SK-N-SH (cell line): ENCODE measurements around the gene SULF2. TPM values are rescaled to one million over a fixed set of nuclear protein-coding genes. Genes with fewer than 3 reads are reported as not detected.
"Not testable (repeated sequence)": the region's sequence is repeated elsewhere in the genome, so short reads cannot be mapped to it uniquely, and the experiment has no call there.

Experiments
- CTCF ChIA-PET: fragments of 300-600, 350-600 bp; formaldehyde crosslinking; extraction: SDS; loops from one replicate; lab custom pipeline; 2021; lab: Yijun Ruan, JAX
- POLR2A ChIA-PET: fragments of 350-600 bp; sonication (Branson Sonifier 250); formaldehyde crosslinking; extraction: SDS; loops from one replicate; lab custom pipeline; 2020; ENCODE audit warnings: antibody characterized with exemption, inconsistent platforms; lab: Yijun Ruan, JAX
- DNase-seq: peaks from one replicate; pipeline ENCODE4 v3.0.0; 2012
- H2AFZ ChIP-seq: fragments of 200-600 bp; sonication (generic); 2 replicates; pipeline ENCODE4 v1.8.1; 2016; ENCODE audit warnings: antibody characterized with exemption, mild to moderate bottlenecking, low read depth
- H3F3A ChIP-seq: fragments of 200-600 bp; sonication (generic); replicated peaks from 2 replicates; pipeline ENCODE3; 2016; ENCODE audit warnings: antibody characterized with exemption, mild to moderate bottlenecking; ENCODE audit not compliant: insufficient read depth
- H3K27ac ChIP-seq, 2 experiments: fragments of 200-500 bp in 1 of 2; fragments of 200-600 bp in 1 of 2; sonication (Bioruptor generic) in 1 of 2; sonication (generic), shearing (Covaris generic) in 1 of 2; 2 replicates each; pipeline versions ENCODE4 v1.5.1 to v1.6.1; 2014 to 2016; ENCODE audit warnings: low read depth in 2 of 2, inconsistent platforms in 1 of 2, low read length in 1 of 2, mild to moderate bottlenecking in 1 of 2, mixed read lengths in 1 of 2
- H3K27me3 ChIP-seq: fragments of 200-600 bp; sonication (generic), shearing (Covaris generic); 2 replicates; pipeline ENCODE4 v1.6.1; 2016; ENCODE audit warnings: mixed run types; ENCODE audit not compliant: insufficient read depth
- H3K36me3 ChIP-seq, 2 experiments: fragments of 200-500 bp in 1 of 2; fragments of 200-600 bp in 1 of 2; sonication (Bioruptor generic) in 1 of 2; sonication (generic) in 1 of 2; replicated peaks in 1 of 2; 2 replicates each; pipeline versions ENCODE3 to v1.5.1; 2014 to 2016; ENCODE audit warnings: low read length in 1 of 2, mild to moderate bottlenecking in 1 of 2; ENCODE audit not compliant: insufficient read depth in 2 of 2, control insufficient read depth in 1 of 2
- H3K4me1 ChIP-seq, 2 experiments: fragments of 200-500 bp in 1 of 2; fragments of 200-600 bp in 1 of 2; sonication (Bioruptor generic) in 1 of 2; sonication (generic), shearing (Covaris generic) in 1 of 2; 2 replicates each; pipeline versions ENCODE4 v1.5.1 to v1.6.1; 2014 to 2016; ENCODE audit warnings: low read depth in 1 of 2, low read length in 1 of 2, mixed run types in 1 of 2; ENCODE audit not compliant: insufficient read depth in 2 of 2, control insufficient read depth in 1 of 2
- H3K4me2 ChIP-seq: fragments of 200-600 bp; sonication (generic), shearing (Covaris generic); 2 replicates; pipeline ENCODE4 v1.6.1; 2017; ENCODE audit warnings: mixed run types
- H3K4me3 ChIP-seq, 2 experiments: fragments of 200-500 bp in 1 of 2; fragments of 200-600 bp in 1 of 2; sonication (Bioruptor generic) in 1 of 2; sonication (generic), shearing (Covaris generic) in 1 of 2; 2 replicates each; pipeline versions ENCODE4 v1.5.1 to v1.8.1; 2014 to 2016; ENCODE audit warnings: low read depth in 2 of 2, inconsistent platforms in 1 of 2, low read length in 1 of 2, mild to moderate bottlenecking in 1 of 2, mixed read lengths in 1 of 2, moderate library complexity in 1 of 2
- H3K79me2 ChIP-seq: fragments of 200-600 bp; sonication (generic); 2 replicates; pipeline ENCODE4 v1.8.1; 2017; ENCODE audit warnings: mild to moderate bottlenecking; ENCODE audit not compliant: insufficient read depth
- H3K9ac ChIP-seq: fragments of 200-600 bp; sonication (generic); 2 replicates; pipeline ENCODE4 v1.6.1; 2017; ENCODE audit warnings: mixed run types
- H3K9me2 ChIP-seq: fragments of 200-600 bp; sonication (generic); 2 replicates; pipeline ENCODE4 v1.6.1; 2017; ENCODE audit warnings: mixed run types
- H3K9me3 ChIP-seq: fragments of 200-600 bp; sonication (generic); 2 replicates; pipeline ENCODE4 v1.6.1; 2017; ENCODE audit warnings: mixed run types, mild to moderate bottlenecking, moderate library complexity
- H4K20me1 ChIP-seq: fragments of 200-600 bp; sonication (generic); 2 replicates; pipeline ENCODE4 v1.6.1; 2017; ENCODE audit warnings: mild to moderate bottlenecking, mixed run types; ENCODE audit not compliant: insufficient read depth
- CHD2 ChIP-seq: fragments of 150-350 bp; IDR thresholded peaks from 2 replicates; pipeline ENCODE4 v1.6.1; 2018; ENCODE audit warnings: low read length; ENCODE audit not compliant: partially characterized antibody
- ELF1 ChIP-seq: IDR thresholded peaks from 2 replicates; pipeline ENCODE4 v1.4.0; 2012
- EP300 ChIP-seq, 2 experiments: IDR thresholded peaks; 2 replicates each; pipeline versions ENCODE4 v1.4.0 to v1.6.1; 2012; ENCODE audit warnings: borderline replicate concordance in 1 of 2, low read depth in 1 of 2, low read length in 1 of 2
- FOXJ3 ChIP-seq: sonication (generic); formaldehyde crosslinking; IDR thresholded peaks from 2 replicates; pipeline ENCODE4 v1.5.1; 2020; ENCODE audit warnings: mild to moderate bottlenecking, missing genetic modification reagents
- FOXM1 ChIP-seq: IDR thresholded peaks from 2 replicates; pipeline ENCODE4 v1.4.0; 2012; ENCODE audit warnings: low read depth, mild to moderate bottlenecking
- GABPA ChIP-seq: IDR thresholded peaks from 2 replicates; pipeline ENCODE4 v1.4.0; 2012; ENCODE audit warnings: low read depth, mild to moderate bottlenecking
- MEF2A ChIP-seq: IDR thresholded peaks from 2 replicates; pipeline ENCODE4 v1.4.0; 2012; ENCODE audit warnings: low read depth, borderline replicate concordance
- MXI1 ChIP-seq: IDR thresholded peaks from 2 replicates; pipeline ENCODE4 v1.6.1; 2012; ENCODE audit warnings: mild to moderate bottlenecking, low read depth, low read length, improper control_type of control experiment
- NFIC ChIP-seq: IDR thresholded peaks from 2 replicates; pipeline ENCODE4 v1.4.0; 2012; ENCODE audit warnings: borderline replicate concordance
- POLR2AphosphoS5 ChIP-seq: IDR thresholded peaks from 2 replicates; pipeline ENCODE4 v1.6.1; 2012; ENCODE audit warnings: low read depth, low read length
- RCOR1 ChIP-seq: fragments of 150-350 bp; IDR thresholded peaks from 2 replicates; pipeline ENCODE4 v1.6.1; 2017; ENCODE audit warnings: antibody characterized with exemption, low read length
- RFX5 ChIP-seq: IDR thresholded peaks from 2 replicates; pipeline ENCODE4 v1.6.1; 2012; ENCODE audit warnings: mild to moderate bottlenecking, improper control_type of control experiment, low read length
- SMC3 ChIP-seq: IDR thresholded peaks from 2 replicates; pipeline ENCODE4 v1.6.1; 2012; ENCODE audit warnings: low read depth, low read length, improper control_type of control experiment
- TAF1 ChIP-seq: IDR thresholded peaks from 2 replicates; pipeline ENCODE4 v1.6.1; 2012; ENCODE audit warnings: low read depth, mild to moderate bottlenecking, low read length, moderate library complexity, borderline replicate concordance
- TCF12 ChIP-seq: IDR thresholded peaks from 2 replicates; pipeline ENCODE4 v1.4.0; 2012
- WGBS: methylation state at CpG from one replicate; pipeline ENCODE4 v1.1.6; 2017; ENCODE audit warnings: low lambda C conversion rate; 5-methylcytosine and 5-hydroxymethylcytosine counted together
- polyA plus RNA-seq, 3 experiments: library from polyadenylated mRNA; depleted of rRNA; stranded (reverse); fragments of >200 nt; gene quantifications; 2 replicates each; pipeline ENCODE4 v1.2.3, GENCODE V29; 2012
- TF ChIP-seq, protein P1 (sequence below): IDR thresholded peaks from 2 replicates; pipeline ENCODE4 v1.6.1; 2012; ENCODE audit warnings: mild to moderate bottlenecking, low read depth, low read length, moderate library complexity
- TF ChIP-seq, protein P2 (sequence below): IDR thresholded peaks from 2 replicates; pipeline ENCODE4 v1.4.0; 2012; ENCODE audit warnings: low read depth, borderline replicate concordance
- TF ChIP-seq, protein P3 (sequence below): fragments of 150-350 bp; IDR thresholded peaks from 2 replicates; pipeline ENCODE4 v1.6.1; 2017; ENCODE audit warnings: antibody characterized with exemption, low read length, low read depth, borderline replicate concordance
- TF ChIP-seq, protein P4 (sequence below): fragments of 150-350 bp; IDR thresholded peaks from 2 replicates; pipeline ENCODE4 v1.6.1; 2016; ENCODE audit warnings: mild to moderate bottlenecking, low read depth, low read length
- TF ChIP-seq, protein P5 (sequence below): IDR thresholded peaks from 2 replicates; pipeline ENCODE4; 2012

SULF2 gene
- polyA plus RNA-seq, 1 of the 3 experiments (the other 2 are of a cell fraction), result 20.2 TPM

DNA sequence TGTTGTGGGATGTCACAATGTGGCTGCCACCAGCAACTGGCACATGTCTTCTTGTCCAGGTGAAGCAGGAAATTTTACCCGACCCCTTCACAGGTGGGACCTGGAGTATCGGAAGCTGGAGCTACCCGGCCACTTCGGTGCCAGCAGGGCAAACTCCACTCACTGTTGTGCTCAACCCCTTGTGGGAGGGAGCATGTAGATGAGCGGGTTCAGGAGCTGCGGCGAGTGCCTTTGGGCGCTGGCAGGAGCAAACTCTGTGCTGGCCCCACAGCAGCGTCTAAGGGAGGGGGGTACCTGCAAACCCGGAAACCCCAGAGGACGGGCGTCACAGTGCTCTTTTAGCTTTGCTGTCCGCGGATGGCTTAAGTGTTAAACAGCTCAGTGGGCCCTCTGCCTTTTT lies 20.7 kb upstream of the SULF2 start:
- Histone ChIP-seq H3K9me3 (no peaks in the 10 kb centered on the region), H3K27me3 (0 out of 2 replicates have a peak, but pooled peaks cover 9% of the 10 kb centered on the region), H3K4me1 (peaks cover 0 to 16% of the 10 kb centered on the region in 2 experiments; a peak in 1 of 4 replicates), H3K4me3 (no peak overlapping the region), H3K9me2 (no peaks in the 10 kb centered on the region), H3F3A (no peaks in the 10 kb centered on the region), H2AFZ (no peak overlapping the region), H4K20me1 (no peaks in the 10 kb centered on the region), H3K36me3 (no peaks in the 10 kb centered on the region), H3K27ac (no peak overlapping the region), H3K79me2 (no peaks in the 10 kb centered on the region), H3K4me2 (no peak overlapping the region), H3K9ac (no peak overlapping the region)
- no peak for DNase-seq
- WGBS, result 52% methylated on average over 12 of the region's 14 CpGs
- ChIA-PET POLR2A (no interaction called here), CTCF (interaction anchor here (0.8 to 1.3 kb wide), 4 partner anchors 19 to 814 kb away, joined by 3 to 4 read pairs (median 3); no protein-coding TSS in a partner anchor)
- TF ChIP-seq, protein P1, sequence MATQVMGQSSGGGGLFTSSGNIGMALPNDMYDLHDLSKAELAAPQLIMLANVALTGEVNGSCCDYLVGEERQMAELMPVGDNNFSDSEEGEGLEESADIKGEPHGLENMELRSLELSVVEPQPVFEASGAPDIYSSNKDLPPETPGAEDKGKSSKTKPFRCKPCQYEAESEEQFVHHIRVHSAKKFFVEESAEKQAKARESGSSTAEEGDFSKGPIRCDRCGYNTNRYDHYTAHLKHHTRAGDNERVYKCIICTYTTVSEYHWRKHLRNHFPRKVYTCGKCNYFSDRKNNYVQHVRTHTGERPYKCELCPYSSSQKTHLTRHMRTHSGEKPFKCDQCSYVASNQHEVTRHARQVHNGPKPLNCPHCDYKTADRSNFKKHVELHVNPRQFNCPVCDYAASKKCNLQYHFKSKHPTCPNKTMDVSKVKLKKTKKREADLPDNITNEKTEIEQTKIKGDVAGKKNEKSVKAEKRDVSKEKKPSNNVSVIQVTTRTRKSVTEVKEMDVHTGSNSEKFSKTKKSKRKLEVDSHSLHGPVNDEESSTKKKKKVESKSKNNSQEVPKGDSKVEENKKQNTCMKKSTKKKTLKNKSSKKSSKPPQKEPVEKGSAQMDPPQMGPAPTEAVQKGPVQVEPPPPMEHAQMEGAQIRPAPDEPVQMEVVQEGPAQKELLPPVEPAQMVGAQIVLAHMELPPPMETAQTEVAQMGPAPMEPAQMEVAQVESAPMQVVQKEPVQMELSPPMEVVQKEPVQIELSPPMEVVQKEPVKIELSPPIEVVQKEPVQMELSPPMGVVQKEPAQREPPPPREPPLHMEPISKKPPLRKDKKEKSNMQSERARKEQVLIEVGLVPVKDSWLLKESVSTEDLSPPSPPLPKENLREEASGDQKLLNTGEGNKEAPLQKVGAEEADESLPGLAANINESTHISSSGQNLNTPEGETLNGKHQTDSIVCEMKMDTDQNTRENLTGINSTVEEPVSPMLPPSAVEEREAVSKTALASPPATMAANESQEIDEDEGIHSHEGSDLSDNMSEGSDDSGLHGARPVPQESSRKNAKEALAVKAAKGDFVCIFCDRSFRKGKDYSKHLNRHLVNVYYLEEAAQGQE, result no peak
- TF ChIP-seq CHD2 (no peak), NFIC (no peak), GABPA (no peak), TAF1 (no peak), SMC3 (no peak), EP300 (IDR thresholded peaks at IDR 0.05; ENCODE audit: borderline replicate concordance in 1 of 2, low read depth in 1 of 2, low read length in 1 of 2) (no peak), RCOR1 (no peak), ELF1 (no peak), POLR2AphosphoS5 (no peak), RFX5 (no peak), MEF2A (no peak), MXI1 (no peak), TCF12 (no peak), FOXM1 (no peak), FOXJ3 (no peak)
- TF ChIP-seq, protein P2, sequence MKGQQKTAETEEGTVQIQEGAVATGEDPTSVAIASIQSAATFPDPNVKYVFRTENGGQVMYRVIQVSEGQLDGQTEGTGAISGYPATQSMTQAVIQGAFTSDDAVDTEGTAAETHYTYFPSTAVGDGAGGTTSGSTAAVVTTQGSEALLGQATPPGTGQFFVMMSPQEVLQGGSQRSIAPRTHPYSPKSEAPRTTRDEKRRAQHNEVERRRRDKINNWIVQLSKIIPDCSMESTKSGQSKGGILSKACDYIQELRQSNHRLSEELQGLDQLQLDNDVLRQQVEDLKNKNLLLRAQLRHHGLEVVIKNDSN, result no peak
- TF ChIP-seq, protein P3, sequence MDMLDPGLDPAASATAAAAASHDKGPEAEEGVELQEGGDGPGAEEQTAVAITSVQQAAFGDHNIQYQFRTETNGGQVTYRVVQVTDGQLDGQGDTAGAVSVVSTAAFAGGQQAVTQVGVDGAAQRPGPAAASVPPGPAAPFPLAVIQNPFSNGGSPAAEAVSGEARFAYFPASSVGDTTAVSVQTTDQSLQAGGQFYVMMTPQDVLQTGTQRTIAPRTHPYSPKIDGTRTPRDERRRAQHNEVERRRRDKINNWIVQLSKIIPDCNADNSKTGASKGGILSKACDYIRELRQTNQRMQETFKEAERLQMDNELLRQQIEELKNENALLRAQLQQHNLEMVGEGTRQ, result no peak
- TF ChIP-seq, protein P4, sequence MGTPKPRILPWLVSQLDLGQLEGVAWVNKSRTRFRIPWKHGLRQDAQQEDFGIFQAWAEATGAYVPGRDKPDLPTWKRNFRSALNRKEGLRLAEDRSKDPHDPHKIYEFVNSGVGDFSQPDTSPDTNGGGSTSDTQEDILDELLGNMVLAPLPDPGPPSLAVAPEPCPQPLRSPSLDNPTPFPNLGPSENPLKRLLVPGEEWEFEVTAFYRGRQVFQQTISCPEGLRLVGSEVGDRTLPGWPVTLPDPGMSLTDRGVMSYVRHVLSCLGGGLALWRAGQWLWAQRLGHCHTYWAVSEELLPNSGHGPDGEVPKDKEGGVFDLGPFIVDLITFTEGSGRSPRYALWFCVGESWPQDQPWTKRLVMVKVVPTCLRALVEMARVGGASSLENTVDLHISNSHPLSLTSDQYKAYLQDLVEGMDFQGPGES, result no peak
- TF ChIP-seq, protein P5, sequence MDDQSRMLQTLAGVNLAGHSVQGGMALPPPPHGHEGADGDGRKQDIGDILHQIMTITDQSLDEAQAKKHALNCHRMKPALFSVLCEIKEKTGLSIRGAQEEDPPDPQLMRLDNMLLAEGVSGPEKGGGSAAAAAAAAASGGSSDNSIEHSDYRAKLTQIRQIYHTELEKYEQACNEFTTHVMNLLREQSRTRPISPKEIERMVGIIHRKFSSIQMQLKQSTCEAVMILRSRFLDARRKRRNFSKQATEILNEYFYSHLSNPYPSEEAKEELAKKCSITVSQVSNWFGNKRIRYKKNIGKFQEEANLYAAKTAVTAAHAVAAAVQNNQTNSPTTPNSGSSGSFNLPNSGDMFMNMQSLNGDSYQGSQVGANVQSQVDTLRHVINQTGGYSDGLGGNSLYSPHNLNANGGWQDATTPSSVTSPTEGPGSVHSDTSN, result no peak

DNA sequence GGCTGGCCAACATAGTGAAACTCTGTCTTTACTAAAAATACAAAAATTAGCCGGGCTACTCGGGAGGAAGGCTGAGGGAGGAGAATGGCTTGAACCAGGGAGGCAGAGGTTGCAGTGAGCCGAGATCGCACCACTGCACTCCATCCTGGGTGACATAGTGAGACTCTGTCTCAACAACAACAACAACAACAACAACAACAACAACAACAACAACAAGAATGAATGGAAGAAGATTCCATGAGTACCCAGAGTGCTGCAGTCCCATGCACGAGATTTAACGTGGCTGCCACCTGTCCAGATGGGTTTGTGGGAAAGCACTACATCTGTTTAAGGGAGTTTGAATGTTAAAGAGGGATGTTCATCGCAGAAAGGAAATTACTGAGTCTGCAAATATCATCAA lies 19.7 kb upstream of the SULF2 start:
- H3F3A ChIP-seq, H3K79me2 ChIP-seq, H2AFZ ChIP-seq, H3K4me3 ChIP-seq, H3K27ac ChIP-seq, H3K9ac ChIP-seq, POLR2A ChIA-PET, H3K36me3 ChIP-seq, H4K20me1 ChIP-seq, H3K4me2 ChIP-seq, H3K27me3 ChIP-seq, DNase-seq, H3K9me3 ChIP-seq, H3K9me2 ChIP-seq: not testable (repeated sequence)
- 65% methylated on average over 7 of the region's 7 CpGs for WGBS
- CTCF ChIA-PET, result interaction anchor here (1.0 kb wide), 1 partner anchor 19 kb away, joined by 3 read pairs; no protein-coding TSS in a partner anchor
- H3K4me1 ChIP-seq, result peaks cover 0 to 17% of the 10 kb centered on the region in 2 experiments; a peak in 1 of 4 replicates
